NCI-H2196 treated with DMSO at 0.1 percent for 48 hours (cell line): Measurements from ENCODE around the gene ZNF141.
"Not testable (repeated sequence)": the region's sequence is repeated elsewhere in the genome, so short reads cannot be mapped to it uniquely, and the experiment has no call there.

Source experiments
- DNase-seq: peaks from one replicate; lab custom pipeline; 2025; ENCODE audit not compliant: unreplicated experiment; lab: John Stamatoyannopoulos, UW

The ZNF141 gene

GRCh38 chr4:337143-337931 lies at the start of gene ZNF141:
ZNF141 (plus strand) TSS chr4:337814; CDS start chr4:337984, 170 bp downstream.
- peak; percentile 96 for DNase-seq

- no peak for DNase-seq
These were observed 48.7 kb upstream of the ZNF141 start for GRCh38 chr4:288891-289290.

GRCh38 chr4:294732-295131 lies 42.9 kb upstream of the ZNF141 start:
- DNase-seq = no peak

- no peak for DNase-seq
These were observed 35.2 kb upstream of the ZNF141 start for GRCh38 chr4:302381-302780.

- DNase-seq = not testable (repeated sequence)
These were observed 33.1 kb upstream of the ZNF141 start for GRCh38 chr4:304516-304915.

GRCh38 chr4:304969-305680 lies 32.5 kb upstream of the ZNF141 start, which contains the start of gene ZNF732:
ZNF732 (minus strand) TSS chr4:305474; CDS start chr4:305310, 164 bp downstream.
- no peak for DNase-seq

- no peak for DNase-seq
These were observed 31.1 kb upstream of the ZNF141 start for GRCh38 chr4:306551-306961.

GRCh38 chr4:309807-310206 lies 27.8 kb upstream of the ZNF141 start:
- no peak for DNase-seq

GRCh38 chr4:314296-314903 lies 23.2 kb upstream of the ZNF141 start:
- no peak for DNase-seq

GRCh38 chr4:328729-329128 lies 8.9 kb upstream of the ZNF141 start:
- DNase-seq = no peak

GRCh38 chr4:335515-335914 lies 2.1 kb upstream of the ZNF141 start:
- DNase-seq = no peak

- no peak for DNase-seq
These were observed 1.3 kb upstream of the ZNF141 start for GRCh38 chr4:336099-336892.

GRCh38 chr4:336893-337142 lies 796 bp upstream of the ZNF141 start:
- DNase-seq = no peak

GRCh38 chr4:337932-338758 lies 531 bp downstream of the ZNF141 start:
- DNase-seq = no peak

- DNase-seq = no peak
These were observed 1.1 kb downstream of the ZNF141 start for GRCh38 chr4:338759-339097.

GRCh38 chr4:340011-340410 lies 2.4 kb downstream of the ZNF141 start:
- DNase-seq = no peak

GRCh38 chr4:373062-373839 lies 35.6 kb downstream of the ZNF141 start:
- DNase-seq = no peak

- no peak for DNase-seq
These were observed 36.9 kb downstream of the ZNF141 start for GRCh38 chr4:374298-375160.
